Effector CD4-positive, alpha-beta T cell (primary cell): ENCODE data around the gene WDR26.
A peak's percentile ranks its signal among the peaks of the same experiment; 100 is the strongest.
"Not testable (repeated sequence)": the region's sequence is repeated elsewhere in the genome, so short reads cannot be mapped to it uniquely, and the experiment has no call there.

Source experiments
- DNase-seq: peaks from one replicate; pipeline ENCODE4 v3.0.0-alpha.2; 2020

Gene WDR26

GRCh38 chr1:224433701-224434672 lies 610 bp downstream of the WDR26 start:
- peak; percentile 47 for DNase-seq

GRCh38 chr1:224433041-224433691 lies 1.4 kb downstream of the WDR26 start:
- peak; percentile 18 for DNase-seq

DNA sequence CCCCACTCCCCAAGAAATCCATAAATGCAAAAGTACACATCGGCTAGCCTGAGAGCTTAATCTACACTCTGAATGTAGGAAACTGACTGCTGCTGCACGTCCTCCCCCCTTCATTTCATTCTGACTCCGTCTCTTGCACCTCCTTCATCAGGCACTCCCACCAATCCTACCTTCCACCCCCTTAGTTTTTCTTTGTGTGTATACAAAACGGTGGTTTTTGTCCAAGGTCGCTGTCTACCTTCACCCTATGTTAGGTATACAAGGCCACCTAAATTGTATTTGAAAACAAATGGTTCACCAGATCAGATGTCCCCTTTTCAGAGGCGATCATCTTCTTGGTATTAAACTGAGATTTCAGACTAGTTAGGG lies 1.9 kb downstream of the WDR26 start:
- no peak for DNase-seq

DNA sequence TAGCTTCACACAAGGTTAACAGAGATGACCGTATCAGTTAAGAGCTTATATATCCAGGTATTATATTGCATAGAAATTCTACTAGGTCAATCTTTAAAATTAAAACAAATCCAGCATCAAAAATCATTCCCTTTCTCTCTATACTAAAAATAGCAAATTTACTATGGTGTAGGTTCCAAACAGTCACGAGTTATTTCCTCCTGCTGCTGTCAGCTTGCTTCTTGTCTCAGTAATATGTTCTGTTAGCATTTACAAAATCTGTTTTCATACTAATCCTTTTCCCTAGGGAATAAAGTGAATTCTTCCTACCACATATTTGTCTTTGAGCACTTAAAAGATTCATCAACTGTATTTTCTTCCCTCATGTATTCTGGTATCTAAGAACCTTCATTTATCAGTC lies 2.5 kb downstream of the WDR26 start:
- DNase-seq: no peak

GRCh38 chr1:224431726-224432125 lies 2.9 kb downstream of the WDR26 start:
- no peak for DNase-seq

GRCh38 chr1:224430511-224431113 lies 4.0 kb downstream of the WDR26 start:
- peak; percentile 42 for DNase-seq

- DNase-seq: no peak
These were observed 4.8 kb downstream of the WDR26 start for GRCh38 chr1:224429616-224430326.

DNA sequence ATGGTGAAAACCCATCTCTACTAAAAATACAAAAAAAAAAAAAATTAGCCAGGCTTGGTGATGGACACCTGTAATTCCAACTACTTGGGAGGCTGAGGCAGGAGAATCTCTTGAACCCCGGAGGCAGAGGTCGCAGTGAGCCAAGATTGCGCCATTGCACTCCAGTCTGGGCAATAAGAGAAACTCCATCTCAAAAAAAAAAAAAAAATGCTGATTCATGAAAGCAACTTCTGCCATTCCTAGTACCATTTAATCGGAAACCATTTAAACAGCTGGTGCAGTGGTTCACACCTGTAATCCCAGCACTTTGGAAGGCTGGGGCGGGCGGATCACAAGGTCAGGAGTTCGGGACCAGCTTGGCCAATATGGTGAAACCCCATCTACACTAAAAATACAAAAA lies 5.9 kb downstream of the WDR26 start:
- DNase-seq: not testable (repeated sequence)

DNA sequence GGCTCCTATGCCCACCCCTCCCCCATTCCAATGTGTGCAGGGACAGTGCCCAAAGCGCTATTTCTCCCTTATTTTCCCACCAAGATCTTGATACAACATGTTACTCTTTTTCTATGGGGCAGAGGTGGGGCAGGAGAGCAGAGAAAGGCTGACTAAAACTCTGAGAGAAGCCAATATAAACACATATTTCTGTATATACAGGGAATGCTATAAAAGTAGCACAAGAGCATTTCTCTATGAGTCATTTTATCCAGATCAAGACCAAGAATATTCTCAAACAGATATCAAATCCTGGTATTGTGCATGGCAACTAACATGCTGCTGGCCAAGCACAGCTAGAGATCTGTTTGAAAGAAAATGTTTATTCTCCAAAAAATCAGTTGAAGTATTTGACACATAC lies 7.3 kb downstream of the WDR26 start:
- DNase-seq: no peak

DNA sequence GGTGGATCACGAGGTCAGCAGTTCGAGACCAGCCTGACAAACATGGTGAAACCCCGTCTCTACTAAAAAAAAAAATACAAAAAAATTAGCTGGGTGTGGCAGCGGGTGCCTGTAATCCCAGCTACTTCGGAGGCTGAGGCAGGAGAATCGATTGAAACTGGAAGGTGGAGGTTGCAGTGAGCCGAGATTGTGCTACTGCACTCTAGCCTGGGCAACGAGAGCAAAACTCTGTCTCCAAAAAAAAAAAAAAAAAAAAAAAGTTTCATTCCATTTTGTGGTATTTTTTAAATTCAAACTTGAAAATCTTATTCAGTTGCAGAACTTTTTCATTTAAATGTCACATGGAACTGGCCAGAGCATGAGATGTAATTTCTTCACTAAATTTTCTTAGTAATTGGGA lies 7.7 kb downstream of the WDR26 start:
- DNase-seq: not testable (repeated sequence)

GRCh38 chr1:224425279-224425884 lies 9.2 kb downstream of the WDR26 start:
- DNase-seq: no peak

GRCh38 chr1:224420106-224420505 lies 14.5 kb downstream of the WDR26 start:
- DNase-seq: no peak

GRCh38 chr1:224411766-224412165 lies 22.8 kb downstream of the WDR26 start:
- no peak for DNase-seq

DNA sequence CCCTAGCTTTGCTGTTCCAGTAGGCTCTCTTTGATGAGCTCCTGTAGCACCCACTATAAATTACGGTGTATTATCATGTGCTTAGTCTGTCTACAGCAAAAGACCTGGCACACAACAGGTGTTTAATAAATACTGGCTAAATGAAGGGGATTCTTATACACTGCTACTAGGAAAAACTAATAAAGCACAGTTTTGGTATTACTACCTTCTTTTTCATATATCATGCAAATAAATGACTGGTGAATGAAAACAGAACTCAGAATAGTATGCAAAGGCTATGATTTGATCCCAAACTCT lies 26.4 kb downstream of the WDR26 start:
- DNase-seq: no peak

- no peak for DNase-seq
These were observed 26.9 kb downstream of the WDR26 start for GRCh38 chr1:224407571-224408293.

- DNase-seq: no peak
These were observed 28.4 kb downstream of the WDR26 start for GRCh38 chr1:224406216-224406615.

GRCh38 chr1:224405604-224405970 lies 29.0 kb downstream of the WDR26 start:
- DNase-seq: no peak

DNA sequence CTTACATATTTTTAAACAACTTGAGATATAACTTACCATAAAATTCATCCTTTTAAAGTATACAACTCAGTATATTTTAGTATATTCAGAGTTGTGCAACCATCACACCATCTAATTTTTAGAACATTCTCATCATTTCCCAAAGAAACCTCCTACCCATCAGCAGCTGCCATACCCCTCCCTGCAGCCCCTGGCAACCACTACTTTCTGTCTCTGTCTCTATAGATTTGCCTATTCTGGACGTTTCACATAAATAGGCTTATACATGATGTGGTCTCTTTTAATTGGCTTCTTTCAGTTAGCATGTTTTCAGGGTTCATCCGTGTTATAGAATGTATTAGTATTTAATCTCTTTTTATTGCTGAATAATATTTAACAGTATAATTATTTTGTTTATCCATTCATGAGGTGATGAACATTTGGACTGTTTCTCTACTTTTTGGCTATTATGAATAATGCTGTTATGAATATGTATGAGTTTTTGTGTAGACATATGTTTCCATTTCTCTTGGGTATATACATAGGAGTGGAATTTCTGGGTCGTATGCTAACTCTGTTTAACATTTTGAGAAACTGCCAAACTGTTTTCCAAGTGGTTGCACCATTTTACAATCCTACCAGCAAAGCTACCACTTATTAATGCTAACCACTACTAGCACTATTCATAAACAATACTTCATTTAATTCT lies 29.5 kb downstream of the WDR26 start:
- no peak for DNase-seq

- DNase-seq: no peak
These were observed 32.0 kb downstream of the WDR26 start for GRCh38 chr1:224402472-224403036.

DNA sequence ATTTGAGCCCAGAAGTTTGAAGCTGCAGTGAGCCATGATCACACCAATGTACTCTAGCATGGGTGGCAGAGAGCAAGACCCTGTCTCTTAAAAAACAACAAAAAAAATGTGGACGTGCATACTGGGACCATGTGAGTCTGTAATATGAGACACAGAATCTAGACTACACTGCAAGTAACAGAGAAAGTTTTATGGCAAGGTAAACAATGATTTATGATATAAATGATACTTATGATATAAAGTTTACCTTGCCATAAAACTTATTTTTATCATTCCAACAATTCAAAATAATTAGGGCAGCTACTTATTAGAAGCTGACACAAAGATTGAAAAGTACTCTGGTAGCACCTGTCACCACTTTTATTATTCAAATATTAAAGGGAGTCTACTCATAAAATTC lies 34.7 kb downstream of the WDR26 start:
- DNase-seq: no peak

DNA sequence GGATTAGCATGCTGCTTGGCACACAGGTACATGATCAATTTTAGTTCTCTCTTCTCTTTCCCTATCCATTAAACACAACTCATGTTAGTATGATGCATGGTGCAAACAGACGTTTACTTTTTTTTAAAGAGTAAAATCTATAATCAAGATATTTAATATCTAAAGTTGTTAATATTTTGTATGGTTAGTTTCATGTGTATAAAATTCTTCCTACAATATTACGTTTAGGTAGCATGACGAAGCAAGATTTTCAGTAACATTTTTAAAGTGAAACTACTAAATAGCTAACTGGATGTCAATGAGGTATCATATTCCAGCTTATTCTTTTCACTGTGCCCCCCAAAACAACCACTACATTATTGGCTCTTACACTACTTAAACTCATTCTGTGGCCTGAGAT lies 41.3 kb downstream of the WDR26 start:
- DNase-seq: no peak
